NCI-H82 (cell line): ENCODE results near the gene ACP2.
"Not testable (repeated sequence)": the region's sequence is repeated elsewhere in the genome, so short reads cannot be mapped to it uniquely, and the experiment has no call there.

Experiments used
- DNase-seq: peaks from one replicate; lab custom pipeline; 2025; lab: John Stamatoyannopoulos, UW

The ACP2 gene

DNA sequence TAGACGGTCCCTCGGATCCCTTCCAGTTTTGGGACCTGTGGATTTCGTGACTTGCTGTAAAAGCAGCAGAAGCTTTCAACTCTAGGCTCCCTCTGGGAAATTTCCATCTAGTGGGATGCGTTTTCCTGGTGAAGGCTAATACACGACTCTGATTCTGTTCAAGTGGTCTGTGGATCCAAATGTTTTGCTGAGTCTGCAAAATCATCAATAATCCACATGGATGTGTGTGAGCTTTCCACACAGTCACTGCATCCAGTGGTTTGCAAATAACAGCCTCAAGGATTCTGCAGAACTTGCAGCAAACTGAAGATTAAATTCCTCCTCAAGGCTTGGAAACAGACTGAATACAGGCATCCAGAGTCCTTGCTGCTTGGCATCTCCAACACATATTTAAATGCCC, 46.0 kb downstream of the ACP2 start:
- DNase-seq = no peak

DNA sequence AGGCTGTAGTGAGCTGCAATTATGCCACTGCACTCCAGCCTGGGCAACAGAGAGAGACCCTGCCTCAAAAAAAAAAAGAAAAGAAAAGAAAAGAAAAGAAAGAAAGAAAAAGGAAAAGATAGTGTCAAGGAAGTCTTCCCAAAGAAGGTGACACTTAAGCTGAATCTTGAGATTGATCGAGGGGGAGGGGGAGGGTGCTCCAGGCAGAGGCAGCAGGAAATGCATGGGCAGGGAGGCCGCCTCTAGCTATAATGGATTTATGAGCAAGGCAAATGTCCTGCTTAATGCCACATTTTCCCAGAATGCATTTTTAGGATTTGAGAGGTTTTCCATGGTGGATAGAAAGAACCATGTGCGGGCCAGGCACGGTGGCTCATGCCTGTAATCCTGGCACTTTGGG, 47.6 kb downstream of the ACP2 start:
- DNase-seq = peak; percentile 22

DNA sequence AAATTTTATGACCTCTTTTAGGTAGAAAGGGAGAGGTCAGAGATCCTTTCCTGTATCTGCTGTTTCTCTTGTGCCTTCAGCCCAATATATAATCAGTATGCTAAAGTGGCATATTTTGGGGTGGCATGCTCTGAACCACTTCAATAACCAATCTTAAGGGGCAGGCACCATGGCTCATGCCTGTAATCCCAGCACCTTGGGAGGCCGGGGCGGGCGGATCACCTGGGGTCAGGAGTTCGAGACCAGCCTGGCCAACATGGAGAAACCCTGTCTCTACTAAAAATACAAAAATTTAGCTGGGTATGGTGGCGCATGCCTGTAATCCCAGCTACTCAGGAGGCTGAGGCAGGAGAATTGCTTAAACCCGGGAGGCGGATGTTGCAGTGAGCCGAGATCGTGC, 50.5 kb downstream of the ACP2 start:
- DNase-seq = not testable (repeated sequence)

DNA sequence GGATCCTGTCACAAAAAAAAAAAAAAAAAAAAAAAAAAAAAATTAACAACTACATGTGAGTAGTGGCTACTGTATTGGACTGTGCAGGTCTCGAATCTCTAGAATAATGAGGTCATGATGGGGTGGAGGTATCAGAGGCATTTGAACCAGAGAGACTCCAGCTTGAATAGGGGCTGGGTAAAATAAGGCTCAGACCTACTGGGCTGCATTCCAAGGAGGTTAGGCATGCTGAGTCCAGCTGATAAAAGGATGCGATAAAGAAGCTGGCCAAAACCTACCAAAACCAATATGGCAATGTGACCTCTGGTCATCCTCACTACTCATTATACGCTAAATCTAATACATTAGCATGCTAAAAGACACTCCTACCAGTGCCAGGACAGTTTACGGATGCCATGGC, 56.5 kb downstream of the ACP2 start:
- no peak for DNase-seq

DNA sequence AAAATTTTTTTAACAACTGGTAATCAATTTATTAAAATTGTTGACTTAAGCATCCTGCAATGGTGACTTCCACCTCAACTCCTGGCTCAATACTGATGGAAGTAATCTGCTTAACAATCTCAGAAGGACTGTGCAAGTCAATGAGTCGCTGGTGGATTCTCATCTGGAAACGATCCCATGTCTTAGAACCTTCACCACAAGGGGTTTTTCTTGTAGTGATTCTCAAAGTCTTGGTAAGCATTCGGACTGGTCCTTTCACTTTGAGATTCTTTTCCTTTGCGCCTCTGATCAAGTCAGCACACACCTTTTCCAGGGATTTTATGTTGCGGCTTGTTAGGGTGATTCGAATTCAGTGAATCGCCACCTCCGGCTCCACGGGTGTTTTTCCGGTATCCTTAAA, 57.5 kb downstream of the ACP2 start:
- not testable (repeated sequence) for DNase-seq
